Stomach (tissue), 9 donors: ENCODE measurements around the gene GAD2. TPM values are rescaled to one million over a fixed set of nuclear protein-coding genes. Genes with fewer than 3 reads are reported as not detected.

Experiments used
- DNase-seq, 2 donors: peaks; one replicate each; pipeline versions ENCODE4 v3.0.0 to v3.0.0-alpha.2; 2013 to 2019
- H3K27ac ChIP-seq, 5 donors: fragments of 200-600 bp in 4 of 5; sonication (generic) in 4 of 5; one replicate each; pipeline ENCODE4 v1.5.1; 2013 to 2019; ENCODE audit warnings: mild to moderate bottlenecking in 1 of 5, moderate library complexity in 1 of 5
- H3K27me3 ChIP-seq, 3 donors: fragments of 200-600 bp; sonication (generic); one replicate each; pipeline ENCODE4 v1.5.1; 2017 to 2019; ENCODE audit warnings: mixed run types in 1 of 3
- H3K36me3 ChIP-seq, 4 donors: fragments of 200-600 bp; sonication (generic); 1 replicate in 3 of 4; 2 replicates in 1 of 4; pipeline ENCODE4 v1.5.1; 2016 to 2019
- H3K4me1 ChIP-seq, 4 donors: fragments of 200-600 bp; sonication (generic); one replicate each; pipeline ENCODE4 v1.5.1; 2016 to 2019
- H3K4me3 ChIP-seq, 4 donors: fragments of 200-600 bp; sonication (generic) in 3 of 4; one replicate each; pipeline ENCODE4 v1.5.1; 2016 to 2019; ENCODE audit warnings: mild to moderate bottlenecking in 1 of 4
- H3K9me3 ChIP-seq, 4 donors: fragments of 200-600 bp; sonication (generic); one replicate each; pipeline ENCODE4 v1.5.1; 2016 to 2019
- EP300 ChIP-seq: sonication (generic); formaldehyde crosslinking; IDR thresholded peaks from one replicate; pipeline ENCODE4 v1.6.1; 2017; ENCODE audit warnings: antibody characterized with exemption
- POLR2A ChIP-seq, 4 donors: fragments of 450-650 bp; IDR thresholded peaks; one replicate each; pipeline ENCODE4 v1.6.1; 2016; ENCODE audit warnings: antibody characterized with exemption in 4 of 4, control low read depth in 2 of 4, mild to moderate bottlenecking in 1 of 4, moderate library complexity in 1 of 4
- POLR2AphosphoS5 ChIP-seq, 3 donors: sonication (generic); formaldehyde crosslinking; IDR thresholded peaks; one replicate each; pipeline ENCODE4 v1.6.1; 2016; ENCODE audit warnings: antibody characterized with exemption in 3 of 3
- WGBS, 5 donors: extraction: QIAGEN DNeasy Blood & Tissue Kit in 3 of 5; methylation state at CpG; one replicate each; pipeline versions ENCODE4 v1.1.5 to v1.1.7; 2013 to 2018; 5-methylcytosine and 5-hydroxymethylcytosine counted together
- intact Hi-C: fragments of 100-400 bp; cut with DNase I; formaldehyde crosslinking; loops from one replicate; pipeline ENCODE4 v1.15.1; 2023; ENCODE audit warnings: low total_unique reads
- polyA plus RNA-seq, 3 donors: library from polyadenylated mRNA; stranded (reverse); fragments of 200-250 nt; gene quantifications; one replicate each; pipeline ENCODE4 v1.2.3, GENCODE V29; 2013
- total RNA-seq, 5 donors: library from RNA; depleted of rRNA; stranded (reverse); fragments of >200 nt; gene quantifications; one replicate each; pipeline versions ENCODE4 v1.1.0 to v1.2.3, GENCODE V29; 2014 to 2016
- TF ChIP-seq, protein P1 (sequence below), 7 experiments: fragments of 450-650 bp in 4 of 7; fragments of 200-600 bp in 3 of 7; sonication (generic) in 3 of 7; IDR thresholded peaks; one replicate each; pipeline ENCODE4 v1.5.1; 2016 to 2019; ENCODE audit warnings: antibody characterized with exemption in 7 of 7, control low read depth in 2 of 7, mild to moderate bottlenecking in 1 of 7
- donor health status: healthy with polysubstance abuse.
- donor health status: Bipolar disorder and iron deficiency.
- donor health status: healthy.

GAD2 gene
- total and polyA plus RNA-seq, 8 donors = 0.15 to 1.1 (median 0.55) TPM; not detected in 4

DNA sequence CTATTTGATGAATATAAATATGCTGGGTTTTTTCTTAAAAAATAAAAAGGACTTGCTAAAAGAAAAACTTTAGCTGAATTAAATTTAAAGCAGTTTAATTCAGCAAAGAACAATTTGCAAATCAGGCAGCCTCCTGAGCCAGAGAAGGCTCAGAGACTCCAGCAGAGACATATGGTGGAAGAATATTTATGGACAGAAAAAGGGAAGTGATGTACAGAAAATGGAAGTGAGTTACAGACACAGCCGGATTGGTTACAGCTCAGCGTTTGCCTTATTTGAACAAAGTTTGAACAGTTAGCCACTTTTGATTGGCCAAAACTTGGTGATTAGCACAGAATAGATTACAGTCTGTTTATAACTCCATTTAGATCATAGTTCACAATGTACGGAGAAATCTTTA lies 110.3 kb downstream of the GAD2 start:
- intact Hi-C loops = no loop called here
- H3K27me3 ChIP-seq = no peaks in the 10 kb centered on the region

DNA sequence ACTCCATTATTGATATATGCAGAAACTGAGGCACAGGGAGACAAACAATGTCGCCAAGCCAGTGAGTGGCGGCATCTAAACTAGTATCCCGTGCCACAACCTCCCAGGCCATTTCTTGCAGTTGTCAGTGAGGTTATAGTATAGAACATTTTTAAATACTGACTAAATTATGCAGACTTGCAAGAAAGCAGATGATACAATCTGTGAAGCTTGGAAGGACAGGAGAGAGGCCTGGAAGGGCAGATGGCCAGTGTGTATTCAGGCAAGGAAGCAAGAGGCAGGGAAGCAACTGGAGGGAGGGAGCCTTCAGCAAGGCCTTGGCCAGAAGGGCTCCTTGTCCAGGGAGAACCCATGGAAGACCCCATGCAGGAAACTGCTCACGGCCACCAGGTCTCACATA lies 111.2 kb downstream of the GAD2 start:
- DNase-seq = no peak
- H3K4me1 ChIP-seq = no peaks in the 10 kb centered on the region
- no peaks in the 10 kb centered on the region for H3K27me3 ChIP-seq
- H3K27ac ChIP-seq = no peak overlapping the region
- intact Hi-C loops = no loop called here
- no peak for TF ChIP-seq POLR2AphosphoS5 (IDR thresholded peaks at IDR 0.05)
- TF ChIP-seq POLR2A (IDR thresholded peaks at IDR 0.05) = no peak
- TF ChIP-seq, protein P1, sequence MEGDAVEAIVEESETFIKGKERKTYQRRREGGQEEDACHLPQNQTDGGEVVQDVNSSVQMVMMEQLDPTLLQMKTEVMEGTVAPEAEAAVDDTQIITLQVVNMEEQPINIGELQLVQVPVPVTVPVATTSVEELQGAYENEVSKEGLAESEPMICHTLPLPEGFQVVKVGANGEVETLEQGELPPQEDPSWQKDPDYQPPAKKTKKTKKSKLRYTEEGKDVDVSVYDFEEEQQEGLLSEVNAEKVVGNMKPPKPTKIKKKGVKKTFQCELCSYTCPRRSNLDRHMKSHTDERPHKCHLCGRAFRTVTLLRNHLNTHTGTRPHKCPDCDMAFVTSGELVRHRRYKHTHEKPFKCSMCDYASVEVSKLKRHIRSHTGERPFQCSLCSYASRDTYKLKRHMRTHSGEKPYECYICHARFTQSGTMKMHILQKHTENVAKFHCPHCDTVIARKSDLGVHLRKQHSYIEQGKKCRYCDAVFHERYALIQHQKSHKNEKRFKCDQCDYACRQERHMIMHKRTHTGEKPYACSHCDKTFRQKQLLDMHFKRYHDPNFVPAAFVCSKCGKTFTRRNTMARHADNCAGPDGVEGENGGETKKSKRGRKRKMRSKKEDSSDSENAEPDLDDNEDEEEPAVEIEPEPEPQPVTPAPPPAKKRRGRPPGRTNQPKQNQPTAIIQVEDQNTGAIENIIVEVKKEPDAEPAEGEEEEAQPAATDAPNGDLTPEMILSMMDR (IDR thresholded peaks at IDR 0.05) = no peak
- WGBS, 5 donors = 79 to 96% (median 93%) methylated on average over 4 of the region's 4 CpGs
- H3K9me3 ChIP-seq = no peaks in the 10 kb centered on the region
- no peaks in the 10 kb centered on the region for H3K36me3 ChIP-seq
- H3K4me3 ChIP-seq = no peak overlapping the region

More for the DNA sequence above, 110.3 kb downstream of the GAD2 start:
- H3K4me3 ChIP-seq = no peak overlapping the region
- DNase-seq = no peak
- H3K4me1 ChIP-seq = no peaks in the 10 kb centered on the region
- H3K36me3 ChIP-seq = no peaks in the 10 kb centered on the region
- no peaks in the 10 kb centered on the region for H3K9me3 ChIP-seq
- TF ChIP-seq EP300 (no peak), POLR2A (IDR thresholded peaks at IDR 0.05) (no peak), POLR2AphosphoS5 (IDR thresholded peaks at IDR 0.05) (no peak)
- TF ChIP-seq, protein P1 (IDR thresholded peaks at IDR 0.05) = no peak
- WGBS, 5 donors = 63 to 78% (median 74%) methylated on average over 3 of the region's 3 CpGs
- H3K27ac ChIP-seq = no peak overlapping the region

DNA sequence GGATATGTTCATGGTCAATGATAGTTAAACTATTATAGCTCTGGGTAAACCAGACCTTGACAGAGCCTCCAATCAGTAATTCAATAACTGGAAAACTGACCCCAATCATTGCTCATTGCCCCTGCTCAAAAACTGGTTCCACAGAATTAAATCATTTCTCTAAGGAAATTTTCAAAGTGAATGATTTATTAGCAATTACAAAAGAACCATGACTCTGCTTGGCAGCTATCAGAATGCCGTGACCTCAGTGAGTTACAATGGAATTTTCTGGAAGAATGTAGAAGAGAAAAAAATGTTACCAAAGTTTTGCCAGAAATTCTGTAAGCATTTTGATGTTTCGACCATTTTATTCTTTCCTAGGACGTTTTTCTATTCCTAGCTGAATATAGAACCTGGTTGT lies 114.8 kb downstream of the GAD2 start:
- TF ChIP-seq EP300 (no peak), POLR2A (IDR thresholded peaks at IDR 0.05) (no peak), POLR2AphosphoS5 (IDR thresholded peaks at IDR 0.05) (no peak)
- TF ChIP-seq, protein P1 (IDR thresholded peaks at IDR 0.05) = no peak
- H3K27me3 ChIP-seq = no peaks in the 10 kb centered on the region
- H3K9me3 ChIP-seq = peaks cover 0 to 8% (median 3%) of the 10 kb centered on the region in 4 donors
- WGBS, 5 donors = 68 to 87% (median 84%) methylated on average over 3 of the region's 3 CpGs
- H3K36me3 ChIP-seq = no peaks in the 10 kb centered on the region
- no peak overlapping the region for H3K27ac ChIP-seq
- H3K4me1 ChIP-seq = peaks cover 0 to 5% (median 0%) of the 10 kb centered on the region in 4 donors
- intact Hi-C loops = no loop called here
- H3K4me3 ChIP-seq = no peak overlapping the region
- DNase-seq = no peak

DNA sequence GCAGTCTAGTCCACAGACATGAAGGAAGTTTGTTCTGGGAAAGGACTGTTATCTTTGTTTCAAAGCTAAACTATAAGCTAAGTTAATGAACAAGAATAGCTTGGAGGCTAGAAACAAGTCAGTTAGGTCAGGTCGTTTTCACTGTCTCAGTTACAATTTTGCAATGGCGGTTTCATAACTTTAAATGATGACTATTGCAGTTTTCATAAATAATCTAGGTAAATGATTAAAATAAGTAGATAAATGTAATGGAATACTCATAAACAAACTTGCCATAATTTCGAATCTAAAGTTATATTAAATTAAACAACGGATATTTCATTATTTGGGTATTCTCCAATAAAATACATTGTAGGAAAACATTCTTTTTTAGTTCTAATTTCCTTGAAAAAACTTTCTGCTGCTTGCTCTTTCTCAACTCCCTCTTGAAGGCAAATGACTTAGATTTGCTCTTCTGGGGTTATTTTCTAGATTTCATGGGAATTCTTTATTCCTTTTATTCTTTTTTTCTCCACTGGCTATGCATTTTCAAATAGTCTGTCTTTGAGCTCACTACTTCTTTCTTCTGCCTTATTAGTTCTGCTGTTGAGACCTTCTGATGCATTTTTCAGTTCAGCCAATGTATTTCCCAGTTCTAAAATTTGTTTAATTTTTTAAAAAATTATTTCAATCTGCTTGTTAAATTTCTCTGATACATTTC lies 117.8 kb downstream of the GAD2 start:
- no peak overlapping the region for H3K27ac ChIP-seq
- WGBS, 5 donors = 80 to 86% (median 85%) methylated on average over 4 of the region's 4 CpGs
- no peak for DNase-seq
- intact Hi-C loops = no loop called here
- H3K36me3 ChIP-seq = no peaks in the 10 kb centered on the region
- H3K4me1 ChIP-seq = peaks cover 0 to 20% (median 4%) of the 10 kb centered on the region in 4 donors
- no peak overlapping the region for H3K4me3 ChIP-seq
- H3K27me3 ChIP-seq = no peaks in the 10 kb centered on the region
- TF ChIP-seq, protein P1 (IDR thresholded peaks at IDR 0.05) = no peak
- TF ChIP-seq POLR2AphosphoS5 (IDR thresholded peaks at IDR 0.05) = no peak
- no peak for TF ChIP-seq EP300
- TF ChIP-seq POLR2A (IDR thresholded peaks at IDR 0.05) = no peak
- H3K9me3 ChIP-seq = peaks cover 0 to 8% (median 3%) of the 10 kb centered on the region in 4 donors
